IMR-90 (cell line): Measurements from ENCODE around the gene IFT52.
"Not testable (repeated sequence)": the region's sequence is repeated elsewhere in the genome, so short reads cannot be mapped to it uniquely, and the experiment has no call there.

Experiments
- BHLHE40 ChIP-seq: fragments of 150-350 bp; IDR thresholded peaks from 2 replicates; pipeline ENCODE4 v1.6.1; 2016; ENCODE audit warnings: mild to moderate bottlenecking, low read depth, low read length
- CHD1 ChIP-seq: IDR thresholded peaks from 2 replicates; pipeline ENCODE4 v1.6.1; 2012; ENCODE audit warnings: low read depth, low read length, improper control_type of control experiment
- MAFK ChIP-seq: IDR thresholded peaks from 2 replicates; pipeline ENCODE4 v1.6.1; 2012; ENCODE audit warnings: low read depth, low read length, improper control_type of control experiment
- MAZ ChIP-seq: IDR thresholded peaks from 2 replicates; pipeline ENCODE4 v1.6.1; 2012; ENCODE audit warnings: low read depth, mild to moderate bottlenecking, low read length, improper control_type of control experiment, moderate library complexity, borderline replicate concordance
- NFE2L2 ChIP-seq: fragments of 150-350 bp; IDR thresholded peaks from 2 replicates; pipeline ENCODE4 v1.6.1; 2016; ENCODE audit warnings: low read depth, mild to moderate bottlenecking, low read length
- POLR2A ChIP-seq: IDR thresholded peaks from 2 replicates; pipeline ENCODE4 v1.6.1; 2012; ENCODE audit warnings: mild to moderate bottlenecking, low read depth, low read length
- RAD21 ChIP-seq: IDR thresholded peaks from 2 replicates; pipeline ENCODE4 v1.6.1; 2012; ENCODE audit warnings: low read length, improper control_type of control experiment
- RFX5 ChIP-seq: IDR thresholded peaks from 2 replicates; pipeline ENCODE4 v1.8.0; 2012; ENCODE audit warnings: low read depth, mild to moderate bottlenecking, low read length, moderate library complexity
- SMC3 ChIP-seq: fragments of 150-350 bp; IDR thresholded peaks from 2 replicates; pipeline ENCODE4 v1.6.1; 2016; ENCODE audit warnings: low read depth, mild to moderate bottlenecking, antibody characterized with exemption, low read length, moderate library complexity
- TF ChIP-seq, protein P1 (sequence below): conservative IDR thresholded peaks from 2 replicates; pipeline ENCODE4 v1.5.1; 2012; ENCODE audit warnings: mild to moderate bottlenecking, low read depth, low read length, improper control_type of control experiment
- TF ChIP-seq, protein P2 (sequence below): fragments of 150-350 bp; IDR thresholded peaks from 2 replicates; pipeline ENCODE4 v1.6.1; 2016; ENCODE audit warnings: low read depth, mild to moderate bottlenecking, low read length, moderate library complexity, borderline replicate concordance
- TF ChIP-seq, protein P3 (sequence below): fragments of 150-350 bp; IDR thresholded peaks from 2 replicates; pipeline ENCODE4 v1.6.1; 2017; ENCODE audit warnings: mild to moderate bottlenecking, antibody characterized with exemption, low read length, low read depth

GRCh38 chr20:43607278-43607677 lies 16.5 kb downstream of the IFT52 start:
- TF ChIP-seq, protein P1, sequence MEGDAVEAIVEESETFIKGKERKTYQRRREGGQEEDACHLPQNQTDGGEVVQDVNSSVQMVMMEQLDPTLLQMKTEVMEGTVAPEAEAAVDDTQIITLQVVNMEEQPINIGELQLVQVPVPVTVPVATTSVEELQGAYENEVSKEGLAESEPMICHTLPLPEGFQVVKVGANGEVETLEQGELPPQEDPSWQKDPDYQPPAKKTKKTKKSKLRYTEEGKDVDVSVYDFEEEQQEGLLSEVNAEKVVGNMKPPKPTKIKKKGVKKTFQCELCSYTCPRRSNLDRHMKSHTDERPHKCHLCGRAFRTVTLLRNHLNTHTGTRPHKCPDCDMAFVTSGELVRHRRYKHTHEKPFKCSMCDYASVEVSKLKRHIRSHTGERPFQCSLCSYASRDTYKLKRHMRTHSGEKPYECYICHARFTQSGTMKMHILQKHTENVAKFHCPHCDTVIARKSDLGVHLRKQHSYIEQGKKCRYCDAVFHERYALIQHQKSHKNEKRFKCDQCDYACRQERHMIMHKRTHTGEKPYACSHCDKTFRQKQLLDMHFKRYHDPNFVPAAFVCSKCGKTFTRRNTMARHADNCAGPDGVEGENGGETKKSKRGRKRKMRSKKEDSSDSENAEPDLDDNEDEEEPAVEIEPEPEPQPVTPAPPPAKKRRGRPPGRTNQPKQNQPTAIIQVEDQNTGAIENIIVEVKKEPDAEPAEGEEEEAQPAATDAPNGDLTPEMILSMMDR = not testable (repeated sequence)
- TF ChIP-seq RFX5, NFE2L2, SMC3, RAD21, POLR2A, CHD1, MAZ, BHLHE40, MAFK: not testable (repeated sequence)
- TF ChIP-seq, protein P2, sequence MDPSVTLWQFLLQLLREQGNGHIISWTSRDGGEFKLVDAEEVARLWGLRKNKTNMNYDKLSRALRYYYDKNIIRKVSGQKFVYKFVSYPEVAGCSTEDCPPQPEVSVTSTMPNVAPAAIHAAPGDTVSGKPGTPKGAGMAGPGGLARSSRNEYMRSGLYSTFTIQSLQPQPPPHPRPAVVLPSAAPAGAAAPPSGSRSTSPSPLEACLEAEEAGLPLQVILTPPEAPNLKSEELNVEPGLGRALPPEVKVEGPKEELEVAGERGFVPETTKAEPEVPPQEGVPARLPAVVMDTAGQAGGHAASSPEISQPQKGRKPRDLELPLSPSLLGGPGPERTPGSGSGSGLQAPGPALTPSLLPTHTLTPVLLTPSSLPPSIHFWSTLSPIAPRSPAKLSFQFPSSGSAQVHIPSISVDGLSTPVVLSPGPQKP = not testable (repeated sequence)
- TF ChIP-seq, protein P3, sequence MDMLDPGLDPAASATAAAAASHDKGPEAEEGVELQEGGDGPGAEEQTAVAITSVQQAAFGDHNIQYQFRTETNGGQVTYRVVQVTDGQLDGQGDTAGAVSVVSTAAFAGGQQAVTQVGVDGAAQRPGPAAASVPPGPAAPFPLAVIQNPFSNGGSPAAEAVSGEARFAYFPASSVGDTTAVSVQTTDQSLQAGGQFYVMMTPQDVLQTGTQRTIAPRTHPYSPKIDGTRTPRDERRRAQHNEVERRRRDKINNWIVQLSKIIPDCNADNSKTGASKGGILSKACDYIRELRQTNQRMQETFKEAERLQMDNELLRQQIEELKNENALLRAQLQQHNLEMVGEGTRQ = not testable (repeated sequence)
